OCI-LY3 (cell line): Measurements from ENCODE around the gene RASA2.

ENCODE experiments used
- H2AFZ ChIP-seq: fragments of 200-600, 300-600 bp; shearing (Covaris generic); 2 replicates; pipeline ENCODE4 v1.6.0; 2014; ENCODE audit warnings: antibody characterized with exemption, low read depth, low read length
- H3K27ac ChIP-seq: fragments of 200-600, 300-600 bp; sonication (generic); 2 replicates; pipeline ENCODE4 v1.5.1; 2014; ENCODE audit warnings: mild to moderate bottlenecking, low read length, moderate library complexity, mixed read lengths
- H3K27me3 ChIP-seq: fragments of 200-600, 300-600 bp; sonication (generic); 2 replicates; pipeline ENCODE4 v1.6.1; 2014; ENCODE audit warnings: low read depth, low read length, mixed read lengths
- H3K36me3 ChIP-seq: fragments of 200-600, 300-600 bp; sonication (generic); replicated peaks from 2 replicates; pipeline ENCODE3; 2014; ENCODE audit warnings: low read depth, low read length, mixed read lengths
- H3K4me1 ChIP-seq: fragments of 300-600, 200-600 bp; sonication (generic); 2 replicates; pipeline ENCODE4 v1.6.1; 2014; ENCODE audit warnings: low read length, mixed read lengths
- H3K4me2 ChIP-seq: fragments of 200-600, 300-600 bp; sonication (generic); 2 replicates; pipeline ENCODE4 v1.6.1; 2014; ENCODE audit warnings: low read length, mixed read lengths
- H3K4me3 ChIP-seq: fragments of 300-600, 200-600 bp; sonication (generic); 2 replicates; pipeline ENCODE4 v1.5.1; 2014; ENCODE audit warnings: antibody characterized with exemption, mild to moderate bottlenecking, low read length, moderate library complexity
- H3K79me2 ChIP-seq: fragments of 300-600, 200-600 bp; shearing (Covaris generic); 2 replicates; pipeline ENCODE4 v1.6.1; 2014; ENCODE audit warnings: mild to moderate bottlenecking, low read length, mixed read lengths
- H3K9ac ChIP-seq: fragments of 300-600, 200-600 bp; shearing (Covaris generic); 2 replicates; pipeline ENCODE4 v1.6.0; 2014; ENCODE audit warnings: mild to moderate bottlenecking, low read length, moderate library complexity
- H3K9me3 ChIP-seq: fragments of 200-600, 300-600 bp; shearing (Covaris generic); 2 replicates; pipeline ENCODE4 v1.6.1; 2014; ENCODE audit warnings: low read length, mixed read lengths; ENCODE audit not compliant: insufficient read depth
- H4K20me1 ChIP-seq: fragments of 200-600, 300-600 bp; sonication (generic); 2 replicates; pipeline ENCODE4 v1.6.1; 2016; ENCODE audit warnings: low read length, mixed read lengths; ENCODE audit not compliant: insufficient read depth
- EZH2phosphoT487 ChIP-seq: fragments of 200-600 bp; shearing (Covaris generic); IDR thresholded peaks from 2 replicates; pipeline ENCODE4 v1.6.1; 2018; ENCODE audit warnings: antibody characterized with exemption, mixed run types, low read depth
- TF ChIP-seq, protein P1 (sequence below): fragments of 200-600, 300-600 bp; sonication (generic); IDR thresholded peaks from 2 replicates; pipeline ENCODE4 v1.5.1; 2014; ENCODE audit warnings: antibody characterized with exemption, low read length, low read depth

Gene RASA2

DNA sequence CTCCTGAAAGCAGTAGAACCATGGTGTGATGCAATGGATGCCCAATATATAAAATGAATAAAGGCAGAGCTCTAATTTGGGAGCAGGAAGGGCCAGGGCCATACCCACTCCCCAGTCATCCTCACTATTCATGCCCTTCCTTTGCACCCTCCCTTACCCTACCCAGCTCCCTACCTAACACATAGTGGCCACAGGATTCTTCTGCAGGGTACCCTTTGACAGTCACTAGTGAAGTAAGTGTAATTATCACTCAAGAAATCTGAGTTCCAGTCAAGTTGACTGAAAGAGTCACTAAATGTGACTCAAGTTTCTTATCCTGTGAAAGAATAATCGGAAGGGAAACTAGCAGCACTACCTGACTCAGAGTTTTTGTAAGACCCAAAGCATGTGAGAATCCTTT lies 69.2 kb downstream of the RASA2 start:
- H3K4me3 ChIP-seq = no peak overlapping the region
- no peaks in the 10 kb centered on the region for H4K20me1 ChIP-seq
- peaks cover 5% of the 10 kb centered on the region for H3K36me3 ChIP-seq
- no peaks in the 10 kb centered on the region for H3K9me3 ChIP-seq
- H2AFZ ChIP-seq = no peak overlapping the region
- no peak overlapping the region for H3K27ac ChIP-seq
- TF ChIP-seq, protein P1, sequence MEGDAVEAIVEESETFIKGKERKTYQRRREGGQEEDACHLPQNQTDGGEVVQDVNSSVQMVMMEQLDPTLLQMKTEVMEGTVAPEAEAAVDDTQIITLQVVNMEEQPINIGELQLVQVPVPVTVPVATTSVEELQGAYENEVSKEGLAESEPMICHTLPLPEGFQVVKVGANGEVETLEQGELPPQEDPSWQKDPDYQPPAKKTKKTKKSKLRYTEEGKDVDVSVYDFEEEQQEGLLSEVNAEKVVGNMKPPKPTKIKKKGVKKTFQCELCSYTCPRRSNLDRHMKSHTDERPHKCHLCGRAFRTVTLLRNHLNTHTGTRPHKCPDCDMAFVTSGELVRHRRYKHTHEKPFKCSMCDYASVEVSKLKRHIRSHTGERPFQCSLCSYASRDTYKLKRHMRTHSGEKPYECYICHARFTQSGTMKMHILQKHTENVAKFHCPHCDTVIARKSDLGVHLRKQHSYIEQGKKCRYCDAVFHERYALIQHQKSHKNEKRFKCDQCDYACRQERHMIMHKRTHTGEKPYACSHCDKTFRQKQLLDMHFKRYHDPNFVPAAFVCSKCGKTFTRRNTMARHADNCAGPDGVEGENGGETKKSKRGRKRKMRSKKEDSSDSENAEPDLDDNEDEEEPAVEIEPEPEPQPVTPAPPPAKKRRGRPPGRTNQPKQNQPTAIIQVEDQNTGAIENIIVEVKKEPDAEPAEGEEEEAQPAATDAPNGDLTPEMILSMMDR = no peak
- TF ChIP-seq EZH2phosphoT487 = no peak
- peaks cover 5% of the 10 kb centered on the region; the same call in 1 of the 2 replicates for H3K4me1 ChIP-seq
- no peaks in the 10 kb centered on the region for H3K27me3 ChIP-seq
- no peak overlapping the region for H3K9ac ChIP-seq
- no peak overlapping the region for H3K4me2 ChIP-seq
- H3K79me2 ChIP-seq = no peaks in the 10 kb centered on the region

DNA sequence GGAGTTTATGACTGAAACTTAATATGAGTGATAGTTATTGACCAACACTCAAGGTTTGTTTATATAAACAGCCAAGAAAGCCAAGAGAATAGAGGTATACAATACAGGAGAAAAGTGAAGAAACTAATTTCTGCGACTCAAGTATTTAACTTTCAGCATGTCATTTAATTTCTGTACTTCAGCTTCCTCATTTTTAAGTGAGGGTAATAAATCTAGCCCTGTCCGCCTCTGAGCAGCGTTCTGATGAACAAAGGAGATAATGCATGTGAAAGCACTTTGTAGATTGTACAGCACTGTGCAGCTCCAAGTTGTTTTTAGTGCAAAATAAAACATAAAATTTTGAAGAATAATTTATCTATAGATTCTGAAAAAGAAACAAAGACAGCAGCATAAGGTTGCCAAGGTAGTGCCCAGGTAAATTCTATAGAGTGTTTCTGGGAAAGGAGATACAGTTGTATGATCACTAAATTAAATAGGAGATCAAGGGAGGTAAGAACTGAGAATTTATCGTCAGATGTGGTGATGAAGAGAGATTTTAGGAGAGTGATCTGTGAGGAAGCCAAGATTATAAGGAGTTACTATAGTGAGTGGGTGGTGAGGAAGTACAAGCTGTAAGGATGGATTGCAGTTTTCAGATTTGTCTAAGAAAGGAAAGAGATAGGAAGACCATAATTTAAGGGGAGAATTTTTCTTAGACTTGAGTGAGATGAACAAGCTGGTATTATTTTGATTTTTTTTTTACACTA lies 71.3 kb downstream of the RASA2 start:
- Histone ChIP-seq H3K27ac (no peak overlapping the region), H3K4me2 (no peak overlapping the region), H3K27me3 (no peaks in the 10 kb centered on the region), H4K20me1 (no peaks in the 10 kb centered on the region), H3K4me3 (no peak overlapping the region), H3K79me2 (no peaks in the 10 kb centered on the region), H2AFZ (no peak overlapping the region), H3K9me3 (no peaks in the 10 kb centered on the region), H3K36me3 (peaks cover 5% of the 10 kb centered on the region), H3K4me1 (peaks cover 5% of the 10 kb centered on the region; the same call in 1 of the 2 replicates), H3K9ac (no peak overlapping the region)
- no peak for TF ChIP-seq EZH2phosphoT487
- TF ChIP-seq, protein P1 = no peak

DNA sequence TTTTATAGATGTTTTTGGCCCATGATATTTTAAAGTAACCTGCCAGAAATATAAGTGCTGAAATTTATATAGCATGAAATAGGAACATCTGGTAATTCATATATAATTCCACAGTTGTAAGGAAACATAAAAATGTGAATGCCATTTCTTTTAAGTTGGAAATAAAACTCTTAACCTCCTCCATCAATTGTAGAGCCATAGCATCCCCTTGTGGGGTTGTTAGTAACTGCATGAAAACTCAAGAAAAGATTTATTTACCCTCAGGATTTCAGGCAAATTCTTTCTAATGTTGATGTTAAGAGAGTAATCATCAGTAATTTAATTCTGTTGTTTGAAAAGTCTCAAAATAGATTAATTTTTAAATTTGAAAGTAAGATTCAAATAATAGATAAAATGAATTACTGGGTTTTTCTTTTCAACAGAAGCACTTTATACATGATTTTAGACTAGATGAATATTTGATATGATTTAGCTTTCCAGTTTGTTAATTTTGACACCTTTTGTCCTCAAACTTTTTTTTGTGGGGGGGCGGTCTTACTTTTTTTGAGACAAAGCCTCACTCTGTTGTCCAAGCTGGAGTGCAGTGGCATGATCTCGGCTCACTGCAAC lies 74.7 kb downstream of the RASA2 start:
- Histone ChIP-seq H3K27me3 (no peaks in the 10 kb centered on the region), H3K79me2 (no peaks in the 10 kb centered on the region), H3K9me3 (no peaks in the 10 kb centered on the region), H3K4me1 (peaks cover 5% of the 10 kb centered on the region; the same call in 1 of the 2 replicates), H3K36me3 (peaks cover 3% of the 10 kb centered on the region), H3K27ac (no peak overlapping the region), H3K9ac (no peak overlapping the region), H3K4me2 (no peak overlapping the region), H2AFZ (no peak overlapping the region), H3K4me3 (no peak overlapping the region), H4K20me1 (no peaks in the 10 kb centered on the region)
- TF ChIP-seq EZH2phosphoT487 = no peak
- TF ChIP-seq, protein P1 = peak; percentile 92

DNA sequence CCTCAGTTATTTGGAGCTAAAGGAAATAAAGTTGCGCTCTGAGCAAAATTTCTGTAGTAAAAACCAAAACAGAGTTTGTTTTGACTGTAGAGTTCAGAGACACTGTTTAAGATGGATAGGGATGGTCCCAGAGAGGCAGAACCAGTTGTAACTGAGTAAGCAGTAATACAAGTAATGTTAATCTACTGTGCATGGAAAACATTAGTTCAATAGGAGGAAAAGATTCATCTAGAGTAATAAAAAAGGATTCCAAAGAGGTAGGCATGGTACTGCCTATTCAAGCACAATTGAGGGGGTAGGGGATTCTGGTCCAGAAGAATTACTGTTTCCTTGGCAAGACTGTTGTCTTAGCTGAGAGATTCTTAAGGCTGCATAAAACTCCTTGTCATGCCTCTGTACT lies 77.4 kb downstream of the RASA2 start:
- TF ChIP-seq, protein P1 = no peak
- no peak for TF ChIP-seq EZH2phosphoT487
- Histone ChIP-seq H3K27ac (no peak overlapping the region), H3K4me2 (no peak overlapping the region), H2AFZ (no peak overlapping the region), H3K9ac (no peak overlapping the region), H3K27me3 (no peaks in the 10 kb centered on the region), H3K36me3 (no peaks in the 10 kb centered on the region), H3K79me2 (no peaks in the 10 kb centered on the region), H3K4me1 (no peaks in the 10 kb centered on the region), H3K9me3 (no peaks in the 10 kb centered on the region), H4K20me1 (no peaks in the 10 kb centered on the region), H3K4me3 (no peak overlapping the region)
